Effector CD4-positive, alpha-beta T cell (primary cell): ENCODE results near the gene EVC.

Experiments used
- DNase-seq: peaks from one replicate; pipeline ENCODE4 v3.0.0-alpha.2; 2020

The EVC gene

GRCh38 chr4:5757091-5757490 is 46.1 kb downstream of the EVC start:
- DNase-seq, result no peak

- DNase-seq, result no peak
Observed at GRCh38 chr4:5757536-5757935, 46.5 kb downstream of the EVC start.

DNA sequence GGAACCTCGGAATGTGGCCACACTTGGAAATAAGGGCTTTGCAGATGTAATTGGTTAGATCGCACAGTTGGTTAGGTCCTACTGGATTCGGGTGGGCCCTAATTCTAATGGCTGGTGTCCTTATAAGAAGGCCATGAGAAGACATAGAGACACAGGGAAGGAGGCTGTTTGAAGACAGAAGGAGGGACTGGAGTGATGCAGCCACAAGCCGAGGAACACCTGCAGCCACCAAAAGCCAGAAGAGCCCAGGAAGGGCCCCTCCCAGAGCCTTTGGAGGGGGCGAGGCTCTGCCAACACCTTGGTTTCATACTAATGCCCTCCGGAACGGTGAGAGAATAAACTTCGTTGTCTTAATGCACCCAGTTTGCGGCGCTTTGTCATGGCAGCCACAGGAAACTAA is 47.0 kb downstream of the EVC start:
- no peak for DNase-seq

GRCh38 chr4:5758741-5759140 is 47.7 kb downstream of the EVC start:
- no peak for DNase-seq

DNA sequence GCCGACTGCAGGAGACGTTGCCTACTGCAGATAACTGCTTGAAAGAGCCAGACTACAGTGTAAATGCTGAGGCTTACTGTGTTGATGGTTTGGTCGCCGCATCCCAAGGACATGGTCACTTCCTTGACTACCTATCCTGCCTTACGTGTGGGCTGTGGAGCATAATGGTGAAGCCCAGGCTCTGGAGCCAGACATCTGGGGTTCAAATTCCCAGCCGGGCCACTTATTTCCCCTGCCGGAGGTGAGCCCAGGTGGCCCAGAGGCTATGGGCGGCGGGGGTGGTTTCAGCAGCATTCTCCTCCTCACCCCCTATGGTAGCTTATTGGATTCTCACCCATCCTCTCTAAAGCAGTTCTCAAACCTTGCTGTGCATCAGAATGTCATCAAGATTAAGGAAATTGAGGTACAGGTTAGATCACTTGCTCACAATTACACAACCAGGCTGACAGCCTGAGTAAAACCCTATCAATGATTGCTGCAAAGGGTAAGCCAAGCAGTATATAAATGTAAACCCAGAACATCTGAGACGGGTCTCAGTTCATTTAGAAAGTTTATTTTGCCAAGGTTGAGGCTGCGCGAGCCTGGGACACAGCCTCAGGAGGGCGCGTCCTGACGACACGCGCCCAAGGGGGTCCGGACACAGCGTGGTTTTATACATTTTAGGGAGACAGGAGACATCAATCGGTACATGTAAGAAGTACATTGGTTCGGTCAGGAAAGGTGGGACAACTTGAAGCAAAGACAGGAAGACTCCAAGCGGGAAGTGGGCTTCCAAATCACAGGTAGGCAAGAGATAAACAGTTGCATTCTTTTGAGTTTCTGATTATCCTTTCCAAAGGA is 48.5 kb downstream of the EVC start:
- no peak for DNase-seq

- no peak for DNase-seq
Observed at GRCh38 chr4:5760246-5760645, 49.2 kb downstream of the EVC start.

DNA sequence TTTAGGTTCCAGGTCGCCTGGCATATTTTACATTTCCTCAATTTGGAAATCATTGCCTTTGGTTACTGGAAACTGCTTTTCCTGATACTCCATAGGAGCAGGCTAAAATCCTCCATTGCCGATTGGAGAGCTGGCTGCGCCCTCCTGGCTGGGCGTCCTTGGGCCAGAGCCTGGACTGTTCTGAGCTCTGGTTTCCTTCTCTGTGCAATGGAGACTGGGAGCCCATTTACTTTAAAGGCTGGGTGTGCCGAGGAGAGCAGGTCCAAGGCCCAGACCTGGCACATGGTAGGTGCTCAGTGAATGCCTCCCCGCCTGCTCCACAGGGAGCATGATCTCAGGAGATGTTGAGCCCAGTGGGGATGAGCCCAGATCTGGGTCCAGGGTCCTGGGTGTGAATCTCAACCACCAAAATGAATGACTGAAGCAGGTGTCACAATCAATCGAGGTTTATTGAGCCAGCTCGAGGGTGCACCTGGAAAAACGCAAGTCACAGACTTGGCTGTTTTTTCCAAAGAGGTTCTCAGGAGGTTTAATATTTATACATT is 50.0 kb downstream of the EVC start:
- DNase-seq, result no peak

- no peak for DNase-seq
Observed at GRCh38 chr4:5770051-5770450, 59.0 kb downstream of the EVC start.

- DNase-seq, result no peak
Observed at GRCh38 chr4:5772528-5773270, 61.7 kb downstream of the EVC start.

- no peak for DNase-seq
Observed at GRCh38 chr4:5773271-5773555, 62.2 kb downstream of the EVC start.

- DNase-seq, result no peak
Observed at GRCh38 chr4:5774416-5775036, 63.5 kb downstream of the EVC start.

DNA sequence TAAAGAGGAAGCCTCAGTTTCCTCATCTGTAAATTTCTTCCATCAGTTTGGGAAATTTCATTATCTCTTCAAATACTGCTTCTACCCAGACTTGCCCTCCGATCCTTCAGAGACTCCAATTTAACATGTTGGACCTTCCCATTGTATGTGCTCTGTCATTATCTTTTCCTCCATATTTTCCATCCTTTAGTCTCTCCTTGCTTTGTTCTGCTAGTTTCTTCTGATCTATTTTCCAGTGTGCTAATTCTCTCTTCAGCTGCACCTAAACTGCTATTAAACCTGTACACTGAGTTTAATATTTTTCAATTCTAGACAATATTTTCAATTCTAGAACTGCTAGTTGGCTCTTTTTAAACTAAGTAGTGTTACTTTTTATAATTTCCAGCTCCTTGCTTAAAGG is 65.5 kb downstream of the EVC start:
- DNase-seq, result no peak

DNA sequence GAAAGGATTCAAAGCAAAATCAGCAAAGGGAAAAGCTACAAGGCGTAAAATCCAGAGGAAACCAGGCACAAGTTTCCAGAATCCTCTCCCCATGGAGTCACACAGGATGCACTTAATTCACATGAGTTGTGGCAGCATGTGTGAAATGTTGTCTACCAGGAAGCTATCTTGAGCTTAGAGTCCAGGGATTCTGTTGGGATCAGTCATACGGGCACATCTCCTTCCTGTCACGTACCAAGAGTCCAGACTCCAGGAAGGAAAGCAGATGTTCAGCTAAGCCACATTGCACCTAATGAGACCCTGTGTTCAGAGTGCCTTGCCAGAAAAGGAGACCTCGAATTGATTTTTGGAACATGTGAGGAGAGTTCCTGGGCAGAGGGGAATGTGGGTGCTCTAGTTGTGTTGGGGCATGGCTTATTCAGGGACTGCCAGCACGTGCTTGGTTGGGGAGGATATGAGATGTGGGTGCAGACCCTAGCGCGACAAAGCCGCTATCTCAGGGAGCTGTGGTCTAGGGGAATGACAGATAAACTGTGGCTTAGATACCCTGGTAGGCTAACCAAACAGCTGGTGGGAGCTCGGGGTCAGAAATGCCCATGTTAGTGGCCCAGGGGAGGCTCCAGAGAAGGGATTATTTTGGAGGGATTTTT is 70.0 kb downstream of the EVC start:
- no peak for DNase-seq

GRCh38 chr4:5781691-5782090 is 70.7 kb downstream of the EVC start:
- DNase-seq, result no peak

- DNase-seq, result no peak
Observed at GRCh38 chr4:5782829-5783476, 72.0 kb downstream of the EVC start.

- DNase-seq, result no peak
Observed at GRCh38 chr4:5783486-5783885, 72.5 kb downstream of the EVC start.

DNA sequence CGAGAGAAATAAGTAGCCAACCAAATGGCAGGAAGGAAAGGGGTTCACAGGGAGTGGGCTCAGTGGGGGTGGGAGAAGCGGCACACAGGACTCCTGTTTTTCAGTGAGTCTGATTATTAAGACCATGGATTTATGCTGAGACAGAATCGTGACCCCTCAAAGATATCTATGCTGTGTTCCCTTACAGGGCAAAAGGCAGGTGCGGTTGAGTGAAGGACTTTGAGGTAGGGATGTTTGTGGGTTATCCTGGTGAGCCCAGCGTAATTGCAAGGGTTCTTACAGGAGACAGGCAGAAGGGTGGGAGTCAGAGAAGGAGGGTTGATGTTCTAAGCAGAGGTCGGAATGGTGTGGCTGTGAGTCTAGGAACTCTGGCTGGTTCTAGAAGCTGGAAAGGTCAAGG is 73.0 kb downstream of the EVC start:
- no peak for DNase-seq

DNA sequence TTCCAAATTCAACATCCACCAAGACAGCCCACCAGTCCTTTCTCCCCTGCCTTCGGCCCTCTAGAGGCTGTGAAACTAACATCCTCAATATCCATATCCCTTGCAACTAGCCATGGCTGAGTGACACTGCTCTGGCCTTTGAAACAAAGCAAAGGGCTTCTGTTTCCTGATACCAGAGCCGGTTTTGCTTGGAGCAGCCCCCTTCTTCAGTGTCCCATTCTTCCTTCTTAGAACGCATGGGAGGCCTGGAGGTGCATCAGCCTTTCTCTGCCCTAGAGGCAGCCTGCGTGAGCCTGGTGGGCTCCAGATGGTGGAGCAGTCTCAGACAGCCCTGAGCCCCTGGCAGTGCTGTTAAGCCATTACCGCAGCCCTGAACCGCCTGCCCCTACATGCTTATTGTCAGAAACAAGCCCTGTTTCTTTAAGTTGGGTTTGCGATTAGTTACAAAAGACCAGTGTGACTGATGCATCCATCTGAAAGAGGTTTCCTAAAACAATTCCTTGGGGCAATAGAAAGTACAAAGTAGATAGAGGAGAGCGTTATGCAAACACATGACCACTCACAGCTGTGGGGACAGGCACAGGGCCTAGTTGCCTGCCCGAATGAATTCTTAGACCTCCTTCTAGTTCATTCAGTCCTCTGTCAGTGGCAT is 74.1 kb downstream of the EVC start:
- no peak for DNase-seq

GRCh38 chr4:5785806-5786680 is 75.0 kb downstream of the EVC start:
- DNase-seq, result no peak

DNA sequence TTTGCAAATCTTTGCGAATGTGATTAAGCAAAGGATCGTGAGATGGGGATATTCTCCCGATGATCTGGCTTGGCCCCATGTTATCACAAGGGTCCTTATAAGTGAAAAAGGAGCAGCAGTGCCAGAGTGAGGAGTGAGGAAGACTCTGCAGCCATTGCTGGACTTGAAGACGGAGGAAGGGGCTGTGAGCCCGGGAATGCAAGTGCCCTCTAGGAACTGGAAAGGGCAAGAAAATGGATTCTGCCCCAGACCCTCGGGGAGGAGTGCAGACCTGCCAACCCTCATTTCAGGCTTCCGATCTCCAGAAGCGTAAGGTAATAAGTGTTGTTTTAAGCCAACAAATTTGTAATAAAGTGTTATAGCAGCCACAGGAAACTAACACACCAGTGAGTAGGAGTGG is 76.3 kb downstream of the EVC start:
- no peak for DNase-seq

DNA sequence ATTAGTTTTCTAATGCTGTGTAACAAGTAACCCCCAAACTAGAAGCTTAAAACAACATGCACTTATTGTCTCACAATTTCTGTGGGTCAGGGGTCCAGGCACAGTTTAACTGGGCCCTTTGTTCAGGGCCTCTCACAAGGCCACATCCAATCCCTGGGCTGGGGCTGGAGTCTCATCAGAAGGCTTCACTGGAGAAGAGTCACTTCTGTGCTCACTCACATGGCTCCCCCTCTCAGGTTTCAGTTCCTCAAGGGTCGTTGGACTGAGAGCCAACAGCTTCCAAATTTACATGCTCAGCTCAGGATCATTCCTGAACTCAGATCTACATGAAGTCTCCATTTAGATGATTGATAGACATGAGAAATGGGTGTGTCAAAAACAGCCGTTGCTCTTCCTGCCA is 77.1 kb downstream of the EVC start:
- DNase-seq, result no peak
